Activated T-helper 17 cell treated with anti-CD3 and anti-CD28 coated beads, Interleukin-2, amount 50 U/mL, for 72 hours (primary cell): ENCODE results near the gene BCL7A. TPM values are rescaled to one million over a fixed set of nuclear protein-coding genes. Genes with fewer than 3 reads are reported as not detected.
"Not testable (repeated sequence)": the region's sequence is repeated elsewhere in the genome, so short reads cannot be mapped to it uniquely, and the experiment has no call there.

ENCODE experiments used
- ATAC-seq: fragments of 150-1000 bp; cut with Tn5 transposase; replicated peaks from 2 replicates; pipeline ENCODE4 v1.10.0; 2021; ENCODE audit warnings: mild to moderate bottlenecking, moderate library complexity
- H3K27ac Mint-ChIP-seq: one replicate; pipeline ENCODE4 v1.8.0; 2022; ENCODE audit warnings: mixed read lengths
- H3K27me3 Mint-ChIP-seq: one replicate; pipeline ENCODE4 v1.8.0; 2022; ENCODE audit warnings: mixed read lengths
- H3K36me3 Mint-ChIP-seq: one replicate; pipeline ENCODE4 v1.8.0; 2022; ENCODE audit warnings: low read depth, mild to moderate bottlenecking, mixed read lengths
- H3K4me1 Mint-ChIP-seq: one replicate; pipeline ENCODE4 v1.8.0; 2022; ENCODE audit warnings: mixed read lengths
- H3K4me3 Mint-ChIP-seq: one replicate; pipeline ENCODE4 v1.8.0; 2022; ENCODE audit warnings: mild to moderate bottlenecking, mixed read lengths
- H3K9me3 Mint-ChIP-seq: one replicate; pipeline ENCODE4 v1.8.0; 2022; ENCODE audit warnings: mixed read lengths
- total RNA-seq, 2 donors: library from RNA; stranded (reverse); gene quantifications; one replicate each; pipeline ENCODE4 v1.2.3, GENCODE V29; 2022

BCL7A gene
- 1 to 10 TPM in 1 of 2 donors, under 1 TPM in 1; 0.82 to 1.1 TPM for total RNA-seq

DNA sequence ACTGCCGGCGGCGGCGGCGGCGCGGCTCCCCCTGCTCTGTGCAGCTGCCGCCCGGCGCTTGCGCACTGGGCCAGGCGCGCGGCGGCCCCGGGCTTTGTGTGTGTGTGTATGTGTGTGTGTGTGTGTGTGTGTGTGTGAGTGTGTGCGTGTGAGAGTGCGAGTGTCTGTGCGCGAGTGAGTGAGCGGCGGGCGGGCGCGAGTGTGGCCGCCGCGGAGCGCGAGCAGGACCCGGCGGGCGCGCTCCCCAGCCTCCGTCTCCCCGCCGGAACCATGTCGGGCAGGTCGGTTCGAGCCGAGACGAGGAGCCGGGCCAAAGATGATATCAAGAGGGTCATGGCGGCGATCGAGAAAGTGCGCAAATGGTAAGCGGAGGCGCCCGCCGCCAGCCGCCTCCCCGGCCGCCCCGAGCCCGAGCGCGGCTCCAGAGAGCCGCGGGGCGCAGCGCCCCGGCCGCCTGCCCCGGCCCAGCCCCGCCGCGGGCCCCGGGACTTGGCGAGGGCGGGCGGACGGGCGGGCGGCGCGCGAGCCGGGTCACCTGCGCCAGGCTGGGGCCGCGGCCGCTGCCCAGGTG lies at the start of gene BCL7A:
Gene BCL7A, plus strand, starts transcription at position 63 of the 571 bp plus-strand sequence. Its CDS starts 208 bp downstream, at position 271.
- Mint-ChIP-seq H3K9me3 (no peaks in the 10 kb centered on the region), H3K27me3 (peaks cover 7% of the 10 kb centered on the region), H3K27ac (no peak within 1 kb of the TSS), H3K4me1 (no peaks in the 10 kb centered on the region), H3K36me3 (no peaks in the 10 kb centered on the region), H3K4me3 (peak within 1 kb of the TSS; percentile 73)
- peak; percentile 72 for ATAC-seq

DNA sequence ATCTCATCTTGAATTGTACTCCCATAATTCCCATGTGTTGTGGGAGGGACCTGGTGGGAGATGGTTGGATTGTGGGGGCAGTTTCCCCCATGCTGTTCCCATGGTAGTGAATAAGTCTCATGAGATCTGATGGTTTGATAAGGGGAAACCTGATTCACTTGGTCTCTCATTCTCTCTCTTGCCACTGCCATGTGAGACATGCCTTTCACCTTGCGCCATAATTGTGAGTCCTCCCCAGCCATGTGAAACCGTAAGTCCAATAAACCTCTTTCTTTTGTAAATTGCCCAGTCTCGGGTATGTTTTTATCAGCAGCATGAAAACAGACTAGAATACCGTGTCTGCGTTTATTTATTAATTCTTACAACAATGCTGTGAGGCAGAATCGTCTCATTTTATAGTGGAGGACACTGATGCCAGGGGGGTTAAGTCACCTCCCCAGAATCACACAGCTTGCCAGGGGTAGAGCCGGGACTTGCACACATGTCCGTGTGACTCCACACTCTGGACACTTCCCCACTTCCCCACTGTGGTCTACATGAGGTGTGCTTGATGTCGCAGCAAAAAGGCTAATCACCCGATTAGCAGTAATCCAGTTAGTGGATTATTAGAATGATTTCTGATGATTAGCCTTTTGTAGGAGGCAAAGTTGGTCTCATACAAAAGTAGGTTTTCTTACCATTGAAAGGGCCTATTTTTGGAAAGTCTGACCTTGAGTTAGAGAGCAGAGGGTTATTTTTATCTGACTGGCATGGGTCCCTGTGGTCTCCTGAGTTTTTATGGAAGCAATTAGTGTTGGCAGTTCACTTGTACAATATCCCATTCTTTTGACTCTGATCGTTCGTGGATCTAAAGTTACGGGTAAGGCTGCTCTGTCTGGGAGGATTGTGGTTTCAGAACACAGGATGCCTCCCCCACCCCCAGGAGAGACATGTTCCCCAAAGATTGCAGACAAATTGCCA lies 47.4 kb upstream of the BCL7A start:
- H3K4me3 Mint-ChIP-seq: no peak overlapping the region
- no peaks in the 10 kb centered on the region for H3K4me1 Mint-ChIP-seq
- no peaks in the 10 kb centered on the region for H3K36me3 Mint-ChIP-seq
- H3K9me3 Mint-ChIP-seq: no peaks in the 10 kb centered on the region
- peaks cover 4% of the 10 kb centered on the region for H3K27me3 Mint-ChIP-seq
- ATAC-seq: no peak
- no peak overlapping the region for H3K27ac Mint-ChIP-seq

DNA sequence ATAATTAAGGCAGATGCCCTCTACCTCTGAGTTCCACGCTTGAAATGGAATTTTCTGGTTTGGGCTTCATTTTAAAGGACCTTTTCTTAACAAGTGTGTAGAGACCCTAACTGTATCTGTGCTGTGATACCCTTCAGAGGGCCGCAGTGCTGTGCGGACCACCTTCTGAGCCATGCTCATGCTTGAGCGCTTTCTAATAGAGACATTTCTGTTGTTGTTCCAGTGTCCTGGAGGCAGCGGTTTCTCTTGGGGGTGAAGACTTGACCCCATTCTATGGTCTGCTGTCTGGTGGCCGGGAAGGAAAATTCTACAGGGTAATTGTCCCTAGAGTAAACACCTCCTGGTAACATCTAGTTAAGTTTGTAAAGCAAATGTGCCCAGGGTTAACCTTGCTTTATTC lies 46.7 kb upstream of the BCL7A start:
- peaks cover 4% of the 10 kb centered on the region for H3K27me3 Mint-ChIP-seq
- H3K27ac Mint-ChIP-seq: no peak overlapping the region
- no peak for ATAC-seq

DNA sequence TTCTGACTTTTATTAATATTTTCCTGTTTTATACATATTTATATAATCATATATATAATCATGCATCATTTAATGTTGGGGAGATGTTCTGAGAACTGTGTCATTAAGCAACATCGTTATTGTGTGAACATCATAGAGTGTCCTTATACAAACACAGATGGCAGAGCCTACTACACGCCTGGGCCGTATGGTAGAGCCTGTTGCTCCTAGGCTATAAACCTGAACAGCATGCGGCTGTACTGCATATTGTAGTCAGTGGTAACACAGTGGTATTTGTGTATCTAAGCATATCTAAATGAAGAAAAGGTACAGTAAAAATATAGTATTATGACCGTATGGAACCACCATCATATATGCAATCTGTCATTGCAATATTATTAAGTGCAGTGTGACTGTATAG lies 44.7 kb upstream of the BCL7A start:
- Mint-ChIP-seq H3K36me3 (no peaks in the 10 kb centered on the region), H3K4me3 (no peak overlapping the region), H3K9me3 (no peaks in the 10 kb centered on the region), H3K27ac (no peak overlapping the region), H3K4me1 (no peaks in the 10 kb centered on the region), H3K27me3 (peaks cover 4% of the 10 kb centered on the region)
- ATAC-seq: no peak

More for the DNA sequence above, 46.7 kb upstream of the BCL7A start:
- no peaks in the 10 kb centered on the region for H3K4me1 Mint-ChIP-seq
- H3K9me3 Mint-ChIP-seq: no peaks in the 10 kb centered on the region
- H3K36me3 Mint-ChIP-seq: no peaks in the 10 kb centered on the region
- no peak overlapping the region for H3K4me3 Mint-ChIP-seq

- ATAC-seq: peak; percentile 56
- Mint-ChIP-seq H3K4me1 (no peaks in the 10 kb centered on the region), H3K27me3 (peaks cover 2% of the 10 kb centered on the region), H3K36me3 (no peaks in the 10 kb centered on the region), H3K4me3 (no peak overlapping the region), H3K9me3 (no peaks in the 10 kb centered on the region), H3K27ac (no peak overlapping the region)
These were observed 41.3 kb upstream of the BCL7A start for GRCh38 chr12:121980191-121980891.

- Mint-ChIP-seq H3K27me3 (no peaks in the 10 kb centered on the region), H3K4me1 (no peaks in the 10 kb centered on the region), H3K27ac (no peak overlapping the region), H3K4me3 (no peak overlapping the region), H3K9me3 (no peaks in the 10 kb centered on the region), H3K36me3 (no peaks in the 10 kb centered on the region)
- ATAC-seq: no peak
These were observed 40.8 kb upstream of the BCL7A start for GRCh38 chr12:121980892-121981272.

- no peak for ATAC-seq
These were observed 40.2 kb upstream of the BCL7A start for GRCh38 chr12:121981456-121981855.

GRCh38 chr12:121982950-121983349 lies 38.7 kb upstream of the BCL7A start:
- Mint-ChIP-seq H3K4me3 (no peak overlapping the region), H3K27me3 (no peaks in the 10 kb centered on the region), H3K36me3 (no peaks in the 10 kb centered on the region), H3K9me3 (no peaks in the 10 kb centered on the region), H3K27ac (no peak overlapping the region), H3K4me1 (no peaks in the 10 kb centered on the region)
- ATAC-seq: no peak

More at GRCh38 chr12:121981456-121981855, 40.2 kb upstream of the BCL7A start:
- no peak overlapping the region for H3K4me3 Mint-ChIP-seq
- H3K4me1 Mint-ChIP-seq: no peaks in the 10 kb centered on the region
- no peak overlapping the region for H3K27ac Mint-ChIP-seq
- H3K36me3 Mint-ChIP-seq: no peaks in the 10 kb centered on the region
- H3K9me3 Mint-ChIP-seq: no peaks in the 10 kb centered on the region
- no peaks in the 10 kb centered on the region for H3K27me3 Mint-ChIP-seq

DNA sequence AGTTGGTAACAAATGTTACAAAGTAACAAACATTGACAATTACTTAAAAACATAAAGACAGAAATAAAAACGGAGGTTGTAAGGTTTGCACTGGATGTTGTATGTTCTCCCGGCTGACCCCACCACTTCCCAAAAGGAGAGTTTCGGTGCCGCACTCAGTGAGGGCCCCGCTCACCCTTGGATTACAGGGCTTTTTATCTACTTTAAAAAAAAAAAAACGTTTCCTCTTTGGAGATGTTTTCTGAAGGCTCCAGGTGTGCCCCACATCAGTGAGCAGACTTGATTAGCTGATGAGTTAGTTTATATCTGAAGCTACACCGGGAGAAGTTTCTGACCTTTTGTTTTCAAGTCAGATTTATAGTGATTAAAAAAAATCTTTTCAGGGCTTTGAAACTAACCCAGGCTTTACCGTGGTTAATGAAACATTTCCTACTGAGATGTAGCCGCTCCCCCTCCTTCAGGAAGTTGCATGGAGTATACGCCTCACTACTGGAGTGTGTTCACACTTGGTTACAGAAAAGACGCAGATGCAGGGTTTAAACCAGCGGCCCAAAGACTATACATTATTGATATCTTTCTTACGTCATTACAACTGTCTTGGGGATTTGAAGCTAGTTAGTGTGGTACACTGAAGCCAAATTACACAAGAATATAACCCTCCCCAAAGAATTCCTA lies 38.0 kb upstream of the BCL7A start:
- Mint-ChIP-seq H3K4me3 (no peak overlapping the region), H3K27me3 (no peaks in the 10 kb centered on the region), H3K4me1 (no peaks in the 10 kb centered on the region), H3K9me3 (no peaks in the 10 kb centered on the region), H3K36me3 (no peaks in the 10 kb centered on the region), H3K27ac (no peak overlapping the region)
- ATAC-seq: no peak

DNA sequence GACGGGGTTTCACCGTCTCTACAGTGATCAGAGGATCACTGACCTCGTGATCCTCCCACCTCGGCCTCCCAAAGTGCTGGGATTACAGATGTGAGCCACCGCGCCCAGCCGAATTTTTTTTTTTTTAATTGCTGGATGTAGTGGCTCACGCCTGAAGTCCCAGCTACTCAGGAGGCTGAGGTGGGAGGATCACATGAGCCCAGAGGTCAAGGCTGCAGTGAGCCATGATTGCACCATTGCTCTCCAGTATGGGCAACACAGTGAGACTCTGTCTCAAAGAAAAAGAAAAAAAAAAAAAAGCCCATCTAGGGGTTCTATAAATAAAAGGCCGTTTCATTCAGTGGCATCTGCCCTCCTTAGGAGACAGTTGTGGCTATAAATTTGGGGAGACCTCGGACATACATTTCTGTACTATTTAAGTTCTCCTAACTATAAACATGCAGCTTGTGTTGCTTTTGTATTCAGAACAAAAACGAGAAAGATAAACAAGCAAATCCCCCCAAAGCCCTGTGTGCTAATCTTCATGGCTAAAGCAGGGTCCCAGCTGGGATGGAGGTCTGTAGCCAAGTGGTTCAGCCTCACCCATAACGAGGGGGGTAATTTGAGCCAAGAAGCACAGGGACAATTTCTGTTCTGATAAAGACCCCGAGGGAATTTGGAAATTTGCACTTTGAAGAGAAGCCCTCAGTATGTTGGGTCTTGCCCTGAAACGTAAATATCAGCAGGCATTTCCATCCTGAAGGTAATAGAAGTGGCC lies 35.0 kb upstream of the BCL7A start:
- H3K4me3 Mint-ChIP-seq: no peak overlapping the region
- no peaks in the 10 kb centered on the region for H3K36me3 Mint-ChIP-seq
- H3K27me3 Mint-ChIP-seq: no peaks in the 10 kb centered on the region
- H3K9me3 Mint-ChIP-seq: no peaks in the 10 kb centered on the region
- no peak overlapping the region for H3K27ac Mint-ChIP-seq
- H3K4me1 Mint-ChIP-seq: peaks cover 6% of the 10 kb centered on the region
- no peak for ATAC-seq

DNA sequence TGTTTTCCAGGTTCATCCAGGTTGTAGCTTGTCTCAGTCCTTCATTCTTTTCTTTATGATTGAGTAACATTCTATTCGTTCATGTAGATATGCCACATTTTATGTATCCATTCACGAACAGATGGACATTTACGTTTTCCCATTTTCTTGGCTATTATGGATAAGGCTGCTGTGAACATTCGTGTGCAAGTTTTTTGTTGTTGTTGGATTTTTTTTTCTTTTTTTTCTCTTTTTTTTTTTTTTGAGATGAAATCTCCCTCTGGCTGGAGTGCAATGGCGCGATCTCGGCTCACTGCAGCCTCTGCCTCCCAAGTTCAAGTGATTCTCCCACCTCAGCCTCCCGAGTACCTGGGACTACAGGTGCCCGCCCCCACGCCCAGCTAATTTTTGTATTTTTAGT lies 33.2 kb upstream of the BCL7A start:
- not testable (repeated sequence) for H3K27me3 Mint-ChIP-seq, ATAC-seq, H3K27ac Mint-ChIP-seq

GRCh38 chr12:121989276-121990113 lies 32.2 kb upstream of the BCL7A start:
- peaks cover 11% of the 10 kb centered on the region for H3K4me1 Mint-ChIP-seq
- no peak overlapping the region for H3K4me3 Mint-ChIP-seq
- H3K27me3 Mint-ChIP-seq: no peaks in the 10 kb centered on the region
- H3K9me3 Mint-ChIP-seq: no peaks in the 10 kb centered on the region
- ATAC-seq: no peak
- H3K27ac Mint-ChIP-seq: peak overlapping the region; percentile 38
- H3K36me3 Mint-ChIP-seq: no peaks in the 10 kb centered on the region

More for the DNA sequence above, 33.2 kb upstream of the BCL7A start:
- H3K4me1 Mint-ChIP-seq: peaks cover 11% of the 10 kb centered on the region
- not testable (repeated sequence) for H3K36me3 Mint-ChIP-seq, H3K4me3 Mint-ChIP-seq, H3K9me3 Mint-ChIP-seq

- Mint-ChIP-seq H3K9me3 (no peaks in the 10 kb centered on the region), H3K27me3 (no peaks in the 10 kb centered on the region), H3K4me1 (peaks cover 11% of the 10 kb centered on the region), H3K27ac (no peak overlapping the region), H3K36me3 (no peaks in the 10 kb centered on the region), H3K4me3 (no peak overlapping the region)
- ATAC-seq: no peak
These were observed 31.5 kb upstream of the BCL7A start for GRCh38 chr12:121990114-121990647.
